ENCODE results near the gene GOLGB1.

Gene GOLGB1

GRCh38 chr3:121649645-121650044 lies 99.9 kb downstream of the GOLGB1 start:
- Histone ChIP-seq H3K14ac (ENCODE audit: low read length) (no peak overlapping the region), H3K23ac (ENCODE audit: low read length) (no peak overlapping the region), H3K79me2 (ENCODE audit: control insufficient read depth, insufficient read depth, low read length, poor library complexity) (no peaks in the 10 kb centered on the region), H2BK5ac (ENCODE audit: low read depth, low read length, poor library complexity) (no peak overlapping the region), H4K8ac (ENCODE audit: low read depth, low read length) (no peak overlapping the region), H2AFZ (ENCODE audit: insufficient read depth, low read length, poor library complexity) (no peak overlapping the region), H3K4me3 (ENCODE audit: low read depth, low read length) (no peak overlapping the region), H3K4me1 (ENCODE audit: control insufficient read depth in 1 of 2, insufficient read depth in 2 of 2, low read length in 2 of 2) (no peaks in the 10 kb centered on the region), H3K4me2 (ENCODE audit: low read length) (no peak overlapping the region), H3K9ac (ENCODE audit: low read length) (no peak overlapping the region), H3K79me1 (ENCODE audit: low read length) (no peaks in the 10 kb centered on the region), H4K12ac (ENCODE audit: low read depth, low read length) (no peak overlapping the region), H4K91ac (ENCODE audit: low read depth, low read length) (no peak overlapping the region), H2BK120ac (ENCODE audit: insufficient read depth, low read length, poor library complexity) (no peak overlapping the region), H3K4ac (ENCODE audit: low read depth, low read length) (no peak overlapping the region), H3K9me3 (ENCODE audit: insufficient read depth, low read depth, low read length) (no peaks in the 10 kb centered on the region), H3K27me3 (ENCODE audit: insufficient read depth, low read length) (no peaks in the 10 kb centered on the region), H2AK5ac (ENCODE audit: low read length) (no peak overlapping the region), H3K18ac (ENCODE audit: low read length) (no peak overlapping the region), H3K36me3 (ENCODE audit: control insufficient read depth in 1 of 2, insufficient read depth in 2 of 2, low read length in 2 of 2) (no peaks in the 10 kb centered on the region), H3K27ac (ENCODE audit: low read depth, low read length) (no peak overlapping the region), H2BK12ac (ENCODE audit: low read length) (no peak overlapping the region)
- no peak for DNase-seq

- Histone ChIP-seq H3K14ac (ENCODE audit: low read length) (no peak overlapping the region), H2BK5ac (ENCODE audit: low read depth, low read length, poor library complexity) (no peak overlapping the region), H2BK12ac (ENCODE audit: low read length) (no peak overlapping the region), H3K4me2 (ENCODE audit: low read length) (no peak overlapping the region), H4K8ac (ENCODE audit: low read depth, low read length) (no peak overlapping the region), H3K27ac (ENCODE audit: low read depth, low read length) (no peak overlapping the region), H2AK5ac (ENCODE audit: low read length) (no peak overlapping the region), H3K4me3 (ENCODE audit: low read depth, low read length) (no peak overlapping the region), H3K27me3 (ENCODE audit: insufficient read depth, low read length) (no peaks in the 10 kb centered on the region), H3K23ac (ENCODE audit: low read length) (no peak overlapping the region), H3K36me3 (ENCODE audit: control insufficient read depth in 1 of 2, insufficient read depth in 2 of 2, low read length in 2 of 2) (no peaks in the 10 kb centered on the region), H3K9me3 (ENCODE audit: insufficient read depth, low read depth, low read length) (no peaks in the 10 kb centered on the region), H3K79me2 (ENCODE audit: control insufficient read depth, insufficient read depth, low read length, poor library complexity) (no peaks in the 10 kb centered on the region), H3K18ac (ENCODE audit: low read length) (no peak overlapping the region), H3K79me1 (ENCODE audit: low read length) (no peaks in the 10 kb centered on the region), H2AFZ (ENCODE audit: insufficient read depth, low read length, poor library complexity) (no peak overlapping the region), H3K4me1 (ENCODE audit: control insufficient read depth in 1 of 2, insufficient read depth in 2 of 2, low read length in 2 of 2) (no peaks in the 10 kb centered on the region), H3K9ac (ENCODE audit: low read length) (no peak overlapping the region), H3K4ac (ENCODE audit: low read depth, low read length) (no peak overlapping the region), H2BK120ac (ENCODE audit: insufficient read depth, low read length, poor library complexity) (no peak overlapping the region), H4K91ac (ENCODE audit: low read depth, low read length) (no peak overlapping the region), H4K12ac (ENCODE audit: low read depth, low read length) (no peak overlapping the region)
- no CpG with 5 or more reads among the region's 6 CpGs for WGBS (ENCODE audit: extremely low coverage, insufficient coverage, insufficient read length)
- DNase-seq, result no peak
Observed at GRCh38 chr3:121648219-121648958, 101.2 kb downstream of the GOLGB1 start.

GRCh38 chr3:121645054-121645453 lies 104.5 kb downstream of the GOLGB1 start:
- no peak overlapping the region for H3K9ac ChIP-seq (ENCODE audit: low read length)
- H3K36me3 ChIP-seq (ENCODE audit: control insufficient read depth in 1 of 2, insufficient read depth in 2 of 2, low read length in 2 of 2), result no peaks in the 10 kb centered on the region
- H3K18ac ChIP-seq (ENCODE audit: low read length), result no peak overlapping the region
- H3K4ac ChIP-seq (ENCODE audit: low read depth, low read length), result no peak overlapping the region
- no peak overlapping the region for H3K4me2 ChIP-seq (ENCODE audit: low read length)
- no peak overlapping the region for H3K23ac ChIP-seq (ENCODE audit: low read length)
- no peaks in the 10 kb centered on the region for H3K27me3 ChIP-seq (ENCODE audit: insufficient read depth, low read length)
- no CpG with 5 or more reads among the region's 5 CpGs for WGBS (ENCODE audit: extremely low coverage, insufficient coverage, insufficient read length)
- H3K14ac ChIP-seq (ENCODE audit: low read length), result no peak overlapping the region
- DNase-seq, result no peak
- no peaks in the 10 kb centered on the region for H3K79me1 ChIP-seq (ENCODE audit: low read length)
- H2BK120ac ChIP-seq (ENCODE audit: insufficient read depth, low read length, poor library complexity), result no peak overlapping the region
- no peak overlapping the region for H2BK5ac ChIP-seq (ENCODE audit: low read depth, low read length, poor library complexity)
- H4K91ac ChIP-seq (ENCODE audit: low read depth, low read length), result no peak overlapping the region
- no peak overlapping the region for H2AK5ac ChIP-seq (ENCODE audit: low read length)
- H3K4me3 ChIP-seq (ENCODE audit: low read depth, low read length), result no peak overlapping the region
- no peaks in the 10 kb centered on the region for H3K79me2 ChIP-seq (ENCODE audit: control insufficient read depth, insufficient read depth, low read length, poor library complexity)
- no peak overlapping the region for H4K8ac ChIP-seq (ENCODE audit: low read depth, low read length)
- H2BK12ac ChIP-seq (ENCODE audit: low read length), result no peak overlapping the region
- no peak overlapping the region for H3K27ac ChIP-seq (ENCODE audit: low read depth, low read length)
- no peaks in the 10 kb centered on the region for H3K4me1 ChIP-seq (ENCODE audit: control insufficient read depth in 1 of 2, insufficient read depth in 2 of 2, low read length in 2 of 2)
- no peak overlapping the region for H2AFZ ChIP-seq (ENCODE audit: insufficient read depth, low read length, poor library complexity)
- H3K9me3 ChIP-seq (ENCODE audit: insufficient read depth, low read depth, low read length), result no peaks in the 10 kb centered on the region
- H4K12ac ChIP-seq (ENCODE audit: low read depth, low read length), result no peak overlapping the region

GRCh38 chr3:121642601-121643314 lies 106.8 kb downstream of the GOLGB1 start:
- WGBS (ENCODE audit: extremely low coverage, insufficient coverage, insufficient read length), result no CpG with 5 or more reads among the region's 9 CpGs
- H3K18ac ChIP-seq (ENCODE audit: low read length), result no peak overlapping the region
- no peak overlapping the region for H3K4me3 ChIP-seq (ENCODE audit: low read depth, low read length)
- no peak overlapping the region for H4K91ac ChIP-seq (ENCODE audit: low read depth, low read length)
- no peak overlapping the region for H3K4ac ChIP-seq (ENCODE audit: low read depth, low read length)
- no peak overlapping the region for H4K12ac ChIP-seq (ENCODE audit: low read depth, low read length)
- no peak overlapping the region for H4K8ac ChIP-seq (ENCODE audit: low read depth, low read length)
- H3K27me3 ChIP-seq (ENCODE audit: insufficient read depth, low read length), result no peaks in the 10 kb centered on the region
- no peaks in the 10 kb centered on the region for H3K79me2 ChIP-seq (ENCODE audit: control insufficient read depth, insufficient read depth, low read length, poor library complexity)
- H3K4me2 ChIP-seq (ENCODE audit: low read length), result no peak overlapping the region
- H3K9me3 ChIP-seq (ENCODE audit: insufficient read depth, low read depth, low read length), result no peaks in the 10 kb centered on the region
- H2BK12ac ChIP-seq (ENCODE audit: low read length), result no peak overlapping the region
- no peak overlapping the region for H3K9ac ChIP-seq (ENCODE audit: low read length)
- no peak overlapping the region for H2BK120ac ChIP-seq (ENCODE audit: insufficient read depth, low read length, poor library complexity)
- H3K79me1 ChIP-seq (ENCODE audit: low read length), result no peaks in the 10 kb centered on the region
- no peak overlapping the region for H3K23ac ChIP-seq (ENCODE audit: low read length)
- H3K14ac ChIP-seq (ENCODE audit: low read length), result no peak overlapping the region
- DNase-seq, result no peak
- no peak overlapping the region for H3K27ac ChIP-seq (ENCODE audit: low read depth, low read length)
- no peak overlapping the region for H2BK5ac ChIP-seq (ENCODE audit: low read depth, low read length, poor library complexity)
- no peak overlapping the region for H2AK5ac ChIP-seq (ENCODE audit: low read length)
- no peak overlapping the region for H2AFZ ChIP-seq (ENCODE audit: insufficient read depth, low read length, poor library complexity)
- H3K4me1 ChIP-seq (ENCODE audit: control insufficient read depth in 1 of 2, insufficient read depth in 2 of 2, low read length in 2 of 2), result no peaks in the 10 kb centered on the region
- no peaks in the 10 kb centered on the region for H3K36me3 ChIP-seq (ENCODE audit: control insufficient read depth in 1 of 2, insufficient read depth in 2 of 2, low read length in 2 of 2)
